Smooth muscle cell of trachea (primary cell): ENCODE results near the gene SNORC. TPM values are rescaled to one million over a fixed set of nuclear protein-coding genes. Genes with fewer than 3 reads are reported as not detected.

ENCODE experiments used
- total RNA-seq: library from RNA; depleted of rRNA; stranded (reverse); fragments of >200 nt; gene quantifications from 2 replicates; pipeline ENCODE4 v1.2.1, GENCODE V29; 2014

SNORC gene
- 0.29 and 1.7 TPM in 2 replicates for total RNA-seq

DNA sequence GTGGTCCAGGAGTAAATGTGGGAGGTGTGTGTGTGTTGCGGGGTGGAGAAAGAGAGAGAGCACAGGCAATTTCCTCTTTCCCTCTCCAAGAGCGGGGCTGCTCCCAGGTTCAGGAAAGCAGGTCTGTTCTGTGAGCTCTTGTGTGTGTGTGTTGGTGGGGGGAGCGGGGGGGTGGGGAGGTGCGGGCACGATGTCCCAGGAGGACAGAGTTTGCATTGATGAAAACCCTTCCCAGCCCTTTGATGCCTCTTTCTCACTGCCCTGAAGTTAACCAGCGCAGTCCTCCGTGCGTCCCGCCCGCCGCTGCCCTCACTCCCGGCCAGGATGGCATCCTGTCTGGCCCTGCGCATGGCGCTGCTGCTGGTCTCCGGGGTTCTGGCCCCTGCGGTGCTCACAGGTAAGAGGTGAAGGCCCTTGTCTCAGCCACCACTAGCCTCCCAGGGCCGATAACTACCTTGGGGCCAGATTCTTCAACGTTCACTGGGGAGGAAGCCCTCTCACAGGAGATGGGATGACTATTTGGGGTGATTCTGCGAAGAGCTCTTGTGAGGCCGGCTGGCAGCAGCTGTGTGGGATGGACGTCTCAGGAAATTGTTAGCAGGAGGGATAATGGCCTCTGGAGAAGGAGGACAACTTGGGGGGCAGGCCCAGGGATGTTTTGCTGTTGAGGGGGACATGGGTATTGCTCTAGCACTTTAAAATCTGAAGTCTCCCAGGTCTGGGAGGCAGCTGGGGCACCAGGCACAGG, at the start of gene SNORC:
Gene SNORC, plus strand, starts transcription at position 247 of the 748 bp plus-strand sequence. Its CDS starts 78 bp downstream, at position 325.

Other genes starting within 250 kb of the SNORC start
- under 0.01 TPM in 1 of 2 replicates, not detected in the other for gene EFHD1, start 236.7 kb upstream of the SNORC start, total RNA-seq
- 54.5 and 55.1 TPM in 2 replicates for gene GIGYF2, start 172.9 kb upstream of the SNORC start, total RNA-seq
- gene KCNJ13, start 93.7 kb upstream of the SNORC start, total RNA-seq = not detected in 2 replicates
- 0.44 and 4.3 TPM in 2 replicates for gene NGEF, start 143.0 kb downstream of the SNORC start, total RNA-seq
- gene NEU2, start 162.4 kb downstream of the SNORC start, total RNA-seq = not detected in 2 replicates
- 0.15 and 1.5 TPM in 2 replicates for gene INPP5D, start 190.1 kb downstream of the SNORC start, total RNA-seq